Peyer's patch (tissue), 4 donors: ENCODE results near the gene USP34. TPM values are rescaled to one million over a fixed set of nuclear protein-coding genes. Genes with fewer than 3 reads are reported as not detected.

Experiments
- DNase-seq, 3 donors: peaks; one replicate each; pipeline ENCODE4 v3.0.0-alpha.2; 2017 to 2019
- H3K27ac ChIP-seq, 4 donors: fragments of 200-600 bp; sonication (generic); one replicate each; pipeline ENCODE4 v1.5.1; 2016 to 2019
- H3K27me3 ChIP-seq, 2 donors: fragments of 200-600 bp; sonication (generic); one replicate each; pipeline ENCODE4 v1.5.1; 2019
- H3K36me3 ChIP-seq, 3 donors: fragments of 200-600 bp; sonication (generic); one replicate each; pipeline ENCODE4 v1.5.1; 2016 to 2019
- H3K4me1 ChIP-seq, 4 donors: fragments of 200-600 bp; sonication (generic); one replicate each; pipeline ENCODE4 v1.5.1; 2016 to 2019
- H3K4me3 ChIP-seq, 4 donors: fragments of 200-600 bp; sonication (generic); 1 replicate in 3 of 4; 2 replicates in 1 of 4; pipeline ENCODE4 v1.5.1; 2016 to 2019; ENCODE audit warnings: mild to moderate bottlenecking in 1 of 4
- H3K9me3 ChIP-seq, 4 donors: fragments of 200-600 bp; sonication (generic); one replicate each; pipeline ENCODE4 v1.5.1; 2016 to 2019; ENCODE audit warnings: mild to moderate bottlenecking in 1 of 4
- POLR2A ChIP-seq, 2 donors: fragments of 450-650 bp; IDR thresholded peaks; one replicate each; pipeline ENCODE4 v1.5.1; 2017; ENCODE audit warnings: antibody characterized with exemption in 2 of 2, mild to moderate bottlenecking in 2 of 2, moderate library complexity in 2 of 2
- total RNA-seq, 4 donors: library from RNA; depleted of rRNA; stranded (reverse); fragments of >200 nt; gene quantifications; one replicate each; pipeline ENCODE4 v1.1.0, GENCODE V29; 2016
- TF ChIP-seq, protein P1 (sequence below), 6 experiments: fragments of 450-650 bp in 4 of 6; fragments of 200-600 bp in 2 of 6; sonication (generic) in 1 of 6; IDR thresholded peaks; one replicate each; pipeline ENCODE4 v1.5.1; 2017 to 2019; ENCODE audit warnings: antibody characterized with exemption in 6 of 6, mild to moderate bottlenecking in 3 of 6, moderate library complexity in 1 of 6

Gene USP34
- total RNA-seq, 4 donors from 2014 or later, result 148 to 201 (median 172) TPM

DNA sequence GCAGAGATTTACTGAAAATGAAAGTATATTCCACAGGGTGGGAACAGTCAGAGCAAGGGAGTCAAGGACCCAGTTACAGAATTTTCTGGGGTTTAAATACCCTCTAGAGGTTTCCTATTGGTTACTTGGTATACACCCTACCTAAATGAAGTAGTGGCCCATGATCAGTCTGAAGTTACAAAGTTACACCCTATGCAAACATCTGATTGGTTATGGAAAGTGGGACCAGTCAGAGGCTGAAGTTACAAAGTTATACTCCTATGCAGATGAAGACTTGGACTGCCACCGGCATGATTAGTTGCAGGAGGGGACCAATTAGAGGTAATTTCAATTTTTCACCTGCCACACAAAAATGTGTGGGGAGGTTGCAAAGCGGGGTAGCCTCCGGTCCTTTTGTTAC is 56.2 kb downstream of the USP34 start:
- Histone ChIP-seq H3K27ac (no peak overlapping the region), H3K27me3 (no peaks in the 10 kb centered on the region), H3K4me1 (peaks cover 0 to 9% (median 3%) of the 10 kb centered on the region in 4 donors), H3K4me3 (no peak overlapping the region), H3K36me3 (no peaks in the 10 kb centered on the region), H3K9me3 (no peaks in the 10 kb centered on the region)
- DNase-seq, result no peak
- no peak for TF ChIP-seq POLR2A (IDR thresholded peaks at IDR 0.05)
- TF ChIP-seq, protein P1, sequence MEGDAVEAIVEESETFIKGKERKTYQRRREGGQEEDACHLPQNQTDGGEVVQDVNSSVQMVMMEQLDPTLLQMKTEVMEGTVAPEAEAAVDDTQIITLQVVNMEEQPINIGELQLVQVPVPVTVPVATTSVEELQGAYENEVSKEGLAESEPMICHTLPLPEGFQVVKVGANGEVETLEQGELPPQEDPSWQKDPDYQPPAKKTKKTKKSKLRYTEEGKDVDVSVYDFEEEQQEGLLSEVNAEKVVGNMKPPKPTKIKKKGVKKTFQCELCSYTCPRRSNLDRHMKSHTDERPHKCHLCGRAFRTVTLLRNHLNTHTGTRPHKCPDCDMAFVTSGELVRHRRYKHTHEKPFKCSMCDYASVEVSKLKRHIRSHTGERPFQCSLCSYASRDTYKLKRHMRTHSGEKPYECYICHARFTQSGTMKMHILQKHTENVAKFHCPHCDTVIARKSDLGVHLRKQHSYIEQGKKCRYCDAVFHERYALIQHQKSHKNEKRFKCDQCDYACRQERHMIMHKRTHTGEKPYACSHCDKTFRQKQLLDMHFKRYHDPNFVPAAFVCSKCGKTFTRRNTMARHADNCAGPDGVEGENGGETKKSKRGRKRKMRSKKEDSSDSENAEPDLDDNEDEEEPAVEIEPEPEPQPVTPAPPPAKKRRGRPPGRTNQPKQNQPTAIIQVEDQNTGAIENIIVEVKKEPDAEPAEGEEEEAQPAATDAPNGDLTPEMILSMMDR (IDR thresholded peaks at IDR 0.05), result no peak

DNA sequence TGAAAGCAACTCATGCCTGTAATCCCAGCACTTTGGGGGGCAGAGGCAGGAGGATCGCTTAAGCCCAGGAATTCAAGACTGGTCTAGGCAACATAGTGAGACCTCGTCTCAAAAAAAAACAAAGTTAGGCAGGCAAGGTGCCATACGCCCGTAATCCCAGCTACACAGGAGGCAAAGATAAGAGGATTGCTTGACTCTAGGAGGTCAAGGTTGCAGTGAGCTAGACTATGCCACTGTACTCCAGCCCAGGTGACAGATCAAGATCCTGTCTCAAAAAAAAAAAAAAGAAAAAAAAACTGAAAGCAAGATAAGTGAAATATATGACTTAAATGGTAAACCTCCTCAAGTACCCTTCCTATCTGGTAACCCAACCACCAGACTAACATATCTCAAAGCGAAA is 59.8 kb downstream of the USP34 start:
- no peak for DNase-seq
- Histone ChIP-seq H3K4me3 (no peak overlapping the region), H3K36me3 (no peaks in the 10 kb centered on the region)

DNA sequence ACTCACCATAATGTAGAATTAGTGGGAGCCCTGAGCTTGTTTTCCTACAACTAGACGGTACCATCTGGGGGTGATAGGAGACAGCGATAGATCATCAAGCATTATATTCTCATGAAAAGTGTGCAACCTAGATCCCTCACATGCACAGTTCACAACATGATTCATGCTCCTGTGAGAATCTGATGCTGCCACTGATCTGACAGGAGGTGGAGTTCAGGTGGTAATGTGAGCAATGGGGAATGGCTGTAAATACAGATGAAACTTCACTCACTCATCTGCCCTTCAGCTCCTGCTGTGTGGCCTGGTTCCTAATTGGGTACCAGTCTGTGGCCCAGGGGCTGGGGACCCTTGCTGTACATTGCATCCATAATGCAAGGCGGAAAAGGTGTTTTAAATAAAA is 60.7 kb downstream of the USP34 start:
- Histone ChIP-seq H3K27me3 (no peaks in the 10 kb centered on the region), H3K9me3 (no peaks in the 10 kb centered on the region), H3K4me1 (peaks cover 0 to 12% (median 0%) of the 10 kb centered on the region in 4 donors), H3K36me3 (peaks cover 0 to 6% (median 0%) of the 10 kb centered on the region in 3 donors), H3K4me3 (no peak overlapping the region), H3K27ac (no peak overlapping the region)
- no peak for TF ChIP-seq POLR2A (IDR thresholded peaks at IDR 0.05)
- TF ChIP-seq, protein P1 (IDR thresholded peaks at IDR 0.05), result no peak
- no peak for DNase-seq

More for the DNA sequence above, 59.8 kb downstream of the USP34 start:
- Histone ChIP-seq H3K9me3 (no peaks in the 10 kb centered on the region), H3K4me1 (peaks cover 0 to 6% (median 0%) of the 10 kb centered on the region in 4 donors), H3K27ac (no peak overlapping the region), H3K27me3 (no peaks in the 10 kb centered on the region)
- no peak for TF ChIP-seq POLR2A (IDR thresholded peaks at IDR 0.05)
- TF ChIP-seq, protein P1 (IDR thresholded peaks at IDR 0.05), result no peak

DNA sequence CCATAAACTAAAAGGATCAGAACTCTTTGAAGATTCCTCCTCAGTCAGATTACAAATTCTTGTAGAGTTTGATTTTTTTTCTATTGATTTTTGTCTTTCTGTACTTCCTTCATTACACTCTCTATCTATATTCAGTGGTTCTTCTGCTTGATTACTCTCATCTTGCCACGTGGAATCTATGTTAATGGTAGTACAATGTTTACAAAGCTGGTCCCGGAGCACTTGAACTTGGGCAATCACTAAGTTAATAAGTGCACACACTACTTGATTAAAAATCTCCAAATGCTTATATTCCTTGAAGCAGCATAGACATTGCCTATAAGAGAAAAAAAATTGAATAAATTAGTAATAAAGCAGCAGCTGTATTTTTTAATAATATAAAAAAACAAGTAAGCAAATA is 65.1 kb downstream of the USP34 start:
- TF ChIP-seq POLR2A (IDR thresholded peaks at IDR 0.05), result no peak
- TF ChIP-seq, protein P1 (IDR thresholded peaks at IDR 0.05), result no peak
- no peak overlapping the region for H3K27ac ChIP-seq
- no peaks in the 10 kb centered on the region for H3K9me3 ChIP-seq
- H3K4me1 ChIP-seq, result peaks cover 0 to 5% (median 0%) of the 10 kb centered on the region in 4 donors
- H3K36me3 ChIP-seq, result peaks cover 0 to 13% (median 0%) of the 10 kb centered on the region in 3 donors
- H3K27me3 ChIP-seq, result no peaks in the 10 kb centered on the region
- H3K4me3 ChIP-seq, result no peak overlapping the region
- DNase-seq, result no peak

DNA sequence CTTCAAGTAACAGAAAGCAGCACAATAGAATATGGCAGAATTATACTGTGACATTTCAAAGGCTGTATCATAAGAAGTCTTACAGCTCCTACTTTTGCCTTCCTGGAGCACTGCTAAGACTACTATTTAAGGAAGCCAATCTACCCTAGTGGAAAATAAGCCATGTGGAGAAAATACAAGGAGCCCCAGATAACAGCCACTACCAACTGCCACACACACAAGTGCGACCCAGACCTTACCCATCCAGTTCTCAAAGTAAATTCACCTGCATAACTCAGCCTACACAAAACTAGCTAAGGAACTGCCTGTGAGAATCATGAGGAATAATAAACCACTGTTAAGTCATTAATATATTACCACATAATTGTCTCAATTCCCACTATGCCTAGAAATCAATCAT is 66.4 kb downstream of the USP34 start:
- TF ChIP-seq, protein P1 (IDR thresholded peaks at IDR 0.05), result no peak
- TF ChIP-seq POLR2A (IDR thresholded peaks at IDR 0.05), result no peak
- peaks cover 0 to 5% (median 0%) of the 10 kb centered on the region in 4 donors for H3K4me1 ChIP-seq
- H3K27me3 ChIP-seq, result no peaks in the 10 kb centered on the region
- H3K9me3 ChIP-seq, result no peaks in the 10 kb centered on the region
- peaks cover 0 to 13% (median 0%) of the 10 kb centered on the region in 3 donors for H3K36me3 ChIP-seq
- H3K27ac ChIP-seq, result no peak overlapping the region
- no peak overlapping the region for H3K4me3 ChIP-seq
- no peak for DNase-seq

DNA sequence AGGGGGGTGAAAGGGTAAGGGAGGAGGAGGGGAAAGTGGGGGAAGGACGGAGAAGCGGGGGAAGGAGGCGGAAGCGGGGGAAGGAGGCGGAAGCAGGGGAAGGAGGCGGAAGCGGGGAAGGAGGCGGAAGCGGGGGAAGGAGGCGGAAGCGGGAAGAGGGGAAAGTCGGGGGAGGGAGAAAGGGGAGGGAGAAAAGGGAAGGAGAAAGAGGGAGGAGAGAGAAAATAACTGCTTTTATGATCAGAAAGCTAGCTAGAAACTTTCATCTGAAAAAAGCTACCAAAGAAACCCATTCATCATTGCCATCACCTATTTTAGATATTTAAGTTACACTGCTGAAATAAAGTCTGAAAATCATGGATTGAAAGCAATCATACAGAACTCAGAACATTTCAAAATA is 72.5 kb downstream of the USP34 start:
- no peaks in the 10 kb centered on the region for H3K27me3 ChIP-seq
- H3K4me3 ChIP-seq, result no peak overlapping the region
- H3K36me3 ChIP-seq, result peaks cover 0 to 15% (median 0%) of the 10 kb centered on the region in 3 donors
- H3K4me1 ChIP-seq, result no peaks in the 10 kb centered on the region
- TF ChIP-seq, protein P1 (IDR thresholded peaks at IDR 0.05), result no peak
- no peak for TF ChIP-seq POLR2A (IDR thresholded peaks at IDR 0.05)
- no peak overlapping the region for H3K27ac ChIP-seq
- DNase-seq, result no peak
- no peaks in the 10 kb centered on the region for H3K9me3 ChIP-seq
